GM10266 (cell line): Measurements from ENCODE around the gene KDM3B.

ENCODE experiments used
- DNase-seq: peaks from one replicate; pipeline ENCODE4 v3.0.0; 2012; ENCODE audit errors: extremely low spot score
- CTCF ChIP-seq: IDR thresholded peaks from 2 replicates; pipeline ENCODE4 v1.5.1; 2012; ENCODE audit warnings: mild to moderate bottlenecking, low read depth; ENCODE audit not compliant: control insufficient read depth, insufficient read depth; ENCODE audit errors: missing control alignments

Gene KDM3B

GRCh38 chr5:138445547-138446271, 93.2 kb downstream of the KDM3B start:
- TF ChIP-seq CTCF: no peak
- DNase-seq: no peak

GRCh38 chr5:138448070-138448469, 95.6 kb downstream of the KDM3B start:
- TF ChIP-seq CTCF: no peak
- no peak for DNase-seq

GRCh38 chr5:138448481-138449398, 96.3 kb downstream of the KDM3B start:
- no peak for DNase-seq
- TF ChIP-seq CTCF: no peak

- TF ChIP-seq CTCF: peak; percentile 90
These were observed 97.2 kb downstream of the KDM3B start for GRCh38 chr5:138449501-138450239.

GRCh38 chr5:138450971-138451370, 98.5 kb downstream of the KDM3B start:
- no peak for TF ChIP-seq CTCF
- DNase-seq: no peak

More at GRCh38 chr5:138449501-138450239, 97.2 kb downstream of the KDM3B start:
- peak; percentile 91 for DNase-seq

GRCh38 chr5:138452720-138453119, 100.2 kb downstream of the KDM3B start:
- TF ChIP-seq CTCF: no peak
- no peak for DNase-seq
